HepG2 (cell line): Measurements from ENCODE around the gene CHN2. TPM values are rescaled to one million over a fixed set of nuclear protein-coding genes. Genes with fewer than 3 reads are reported as not detected.

Source experiments
- ATAC-seq: fragments of 200-7000 bp; cut with Tn5 transposase; 3 replicates; pipeline ENCODE4 v1.9.1; 2020; ENCODE audit warnings: mild to moderate bottlenecking, moderate library complexity
- BruUV-seq: library from RNA; stranded (reverse); fragments of 400-500 nt; replicated peaks from 2 replicates; lab custom pipeline; 2021; lab: Mats Ljungman, UMichigan
- CTCF ChIA-PET: fragments of 300-600 bp; formaldehyde crosslinking; extraction: SDS; loops from one replicate; lab custom pipeline; 2021; ENCODE audit warnings: low total read pairs, inconsistent platforms, low intra/inter-chr PET ratio; lab: Yijun Ruan, JAX
- POLR2A ChIA-PET: fragments of 350-600 bp; sonication (Branson Sonifier 250); formaldehyde crosslinking; loops from one replicate; lab custom pipeline; 2020; ENCODE audit warnings: antibody characterized with exemption, inconsistent platforms; lab: Yijun Ruan, JAX
- DNase-seq: peaks from one replicate; pipeline ENCODE4 v3.0.0-alpha.2; 2015; ENCODE audit warnings: low spot score
- FAIRE-seq: peaks from 3 replicates; lab custom pipeline; 2011; peaks lifted over from hg19 to GRCh38; lab: Jason Lieb, UNC
- H2AFZ ChIP-seq: one replicate; pipeline ENCODE4 v1.6.1; 2011; ENCODE audit warnings: low read length, inconsistent platforms
- H3K27ac ChIP-seq: fragments of 300-600 bp; 3 replicates; pipeline ENCODE4 v1.8.0; 2011; ENCODE audit warnings: mixed run types, mild to moderate bottlenecking, mixed read lengths, low read length, inconsistent platforms; ENCODE audit not compliant: insufficient read depth; ENCODE audit errors: extremely low read length
- H3K27me3 ChIP-seq, 2 experiments: fragments of 200-600 bp in 1 of 2; 2 replicates in 1 of 2; 3 replicates in 1 of 2; pipeline versions ENCODE4 v1.6.0 to v1.8.0; 2011; ENCODE audit warnings: low read length in 2 of 2, mild to moderate bottlenecking in 2 of 2, moderate library complexity in 2 of 2, inconsistent platforms in 1 of 2; ENCODE audit not compliant: insufficient read depth in 2 of 2, control insufficient read depth in 1 of 2
- H3K36me3 ChIP-seq, 2 experiments: fragments of 200-600 bp in 1 of 2; replicated peaks in 1 of 2; 2 replicates in 1 of 2; 3 replicates in 1 of 2; pipeline versions ENCODE4 v1.5.1 to v1.8.0; 2011; ENCODE audit warnings: low read length in 2 of 2, inconsistent platforms in 1 of 2; ENCODE audit not compliant: insufficient read depth in 2 of 2, control insufficient read depth in 1 of 2
- H3K4me1 ChIP-seq: 2 replicates; pipeline ENCODE4 v1.5.1; 2012; ENCODE audit warnings: low read length, inconsistent platforms; ENCODE audit not compliant: insufficient read depth
- H3K4me2 ChIP-seq: 2 replicates; pipeline ENCODE4 v1.6.0; 2011; ENCODE audit warnings: low read depth, low read length, inconsistent platforms
- H3K4me3 ChIP-seq, 3 experiments: fragments of 200-600 bp in 1 of 3; sonication (generic), shearing (Covaris generic) in 1 of 3; replicated peaks in 1 of 3; 2 replicates each; pipeline ENCODE4 v1.5.1; 2011 to 2016; ENCODE audit warnings: low read length in 3 of 3, inconsistent platforms in 2 of 3, low read depth in 2 of 3, mild to moderate bottlenecking in 2 of 3, control low read depth in 1 of 3, mixed read lengths in 1 of 3; ENCODE audit not compliant: insufficient read depth in 1 of 3
- H3K79me2 ChIP-seq: one replicate; pipeline ENCODE4 v1.6.1; 2011; ENCODE audit warnings: low read length, inconsistent platforms; ENCODE audit not compliant: insufficient read depth
- H3K9ac ChIP-seq: 2 replicates; pipeline ENCODE4 v1.6.0; 2011; ENCODE audit warnings: mild to moderate bottlenecking, low read depth, low read length, inconsistent platforms; ENCODE audit not compliant: insufficient read depth
- H3K9me3 ChIP-seq: 2 replicates; pipeline ENCODE4 v1.5.1; 2012; ENCODE audit warnings: mild to moderate bottlenecking, low read length
- H4K20me1 ChIP-seq: 2 replicates; pipeline ENCODE4 v1.6.0; 2011; ENCODE audit warnings: inconsistent platforms, mild to moderate bottlenecking, low read length, moderate library complexity; ENCODE audit not compliant: insufficient read depth
- ATF1 ChIP-seq: IDR thresholded peaks from 2 replicates; pipeline ENCODE4 v1.6.1; 2016; ENCODE audit warnings: mild to moderate bottlenecking, control low read depth
- BATF2 ChIP-seq: sonication (generic); formaldehyde crosslinking; IDR thresholded peaks from 2 replicates; pipeline ENCODE4 v1.8.0; 2022; ENCODE audit warnings: mild to moderate bottlenecking, missing genetic modification reagents, moderate library complexity
- DNMT3B ChIP-seq: conservative IDR thresholded peaks from 2 replicates; pipeline ENCODE4 v1.6.1; 2016; ENCODE audit warnings: missing biosample characterization, control low read depth
- FOSL2 ChIP-seq: sonication (generic); formaldehyde crosslinking; IDR thresholded peaks from 2 replicates; pipeline ENCODE4 v1.4.0; 2020; ENCODE audit warnings: missing genetic modification reagents
- FOXK2 ChIP-seq: fragments of 450-650 bp; IDR thresholded peaks from 2 replicates; pipeline ENCODE4 v1.6.1; 2016
- KLF13 ChIP-seq: sonication (generic); formaldehyde crosslinking; IDR thresholded peaks from 2 replicates; pipeline ENCODE4 v1.4.0; 2020; ENCODE audit warnings: mild to moderate bottlenecking, missing genetic modification reagents
- MAX ChIP-seq: IDR thresholded peaks from 2 replicates; pipeline ENCODE4 v1.6.1; 2012; ENCODE audit warnings: inconsistent platforms
- MIER2 ChIP-seq: IDR thresholded peaks from 2 replicates; pipeline ENCODE4 v1.6.1; 2016; ENCODE audit warnings: missing biosample characterization, missing genetic modification reagents
- PLRG1 ChIP-seq: fragments of 450-650 bp; conservative IDR thresholded peaks from 2 replicates; pipeline ENCODE4 v1.6.1; 2016
- RAD21 ChIP-seq: fragments of 450-650 bp; formaldehyde crosslinking; IDR thresholded peaks from 2 replicates; pipeline ENCODE4 v1.5.0; 2020; ENCODE audit warnings: mild to moderate bottlenecking
- RBAK ChIP-seq: sonication (generic); formaldehyde crosslinking; IDR thresholded peaks from 2 replicates; pipeline ENCODE4 v1.5.1; 2020; ENCODE audit warnings: mild to moderate bottlenecking, missing genetic modification reagents
- RELA ChIP-seq: sonication (generic); formaldehyde crosslinking; IDR thresholded peaks from 2 replicates; pipeline ENCODE4 v1.4.0; 2020; ENCODE audit warnings: missing genetic modification reagents
- ZBTB26 ChIP-seq: IDR thresholded peaks from 2 replicates; pipeline ENCODE4 v1.6.1; 2016; ENCODE audit warnings: missing compliant biosample characterization, missing genetic modification reagents, borderline replicate concordance
- ZBTB8A ChIP-seq: sonication (generic); formaldehyde crosslinking; IDR thresholded peaks from 2 replicates; pipeline ENCODE4 v1.4.0; 2020; ENCODE audit warnings: mild to moderate bottlenecking, low read depth, missing genetic modification reagents, borderline replicate concordance
- ZNF235 ChIP-seq: sonication (generic); formaldehyde crosslinking; IDR thresholded peaks from 2 replicates; pipeline ENCODE4 v1.8.1; 2023; ENCODE audit warnings: mild to moderate bottlenecking, missing genetic modification reagents, borderline replicate concordance
- ZNF317 ChIP-seq: sonication (generic); formaldehyde crosslinking; IDR thresholded peaks from 2 replicates; pipeline ENCODE4 v1.5.0; 2020; ENCODE audit warnings: mild to moderate bottlenecking, missing genetic modification reagents
- ZNF543 ChIP-seq: sonication (generic); formaldehyde crosslinking; IDR thresholded peaks from 2 replicates; pipeline ENCODE4 v1.4.0; 2020; ENCODE audit warnings: mild to moderate bottlenecking, missing genetic modification reagents
- ZSCAN12 ChIP-seq: sonication (generic); formaldehyde crosslinking; IDR thresholded peaks from 2 replicates; pipeline ENCODE4 v1.9.0; 2021; ENCODE audit warnings: mild to moderate bottlenecking, missing genetic modification reagents
- WGBS: methylation state at CpG from one replicate; pipeline ENCODE4 v1.1.6; 2017; ENCODE audit warnings: low lambda C conversion rate; 5-methylcytosine and 5-hydroxymethylcytosine counted together
- in situ Hi-C: cut with HindIII; loops from 2 replicates; pipeline ENCODE4 v1.10.0; 2017; ENCODE audit warnings: low pct_unique_long_range_greater_than_20kb; ENCODE audit not compliant: extremely low pct_ligation_motif_present
- intact Hi-C: fragments of 100-400 bp; cut with micrococcal nuclease; formaldehyde crosslinking; loops from one replicate; pipeline ENCODE4 v1.10.0; 2022; ENCODE audit not compliant: unreplicated experiment
- polyA plus RNA-seq, 8 experiments: library from polyadenylated mRNA; depleted of rRNA in 3 of 8; stranded (reverse) in 7 of 8; unstranded in 1 of 8; fragments of >200 nt; fragmentation: Illumina TruSeq in 4 of 8; extraction: Trizol in 4 of 8; gene quantifications; 2 replicates each; pipeline versions ENCODE4 v1.2.1 to v1.2.3, GENCODE V29; 2011 to 2016; ENCODE audit warnings: low read depth in 4 of 8, missing spikeins in 1 of 8, mixed read lengths in 1 of 8; ENCODE audit not compliant: insufficient read depth in 1 of 8
- total RNA-seq, 5 experiments: library from RNA; depleted of rRNA; stranded (reverse); fragments of >200 nt; fragmentation: Illumina TruSeq; extraction: Trizol; gene quantifications; 2 replicates each; pipeline ENCODE4 v1.2.3, GENCODE V29; 2016; ENCODE audit warnings: low read depth in 1 of 5
- TF ChIP-seq, protein P1 (sequence below): IDR thresholded peaks from 2 replicates; pipeline ENCODE4 v1.6.1; 2016; ENCODE audit warnings: low read depth

The CHN2 gene
- total and polyA plus RNA-seq, 2 of the 13 experiments (the other 11 are each of a cell fraction or from before 2014, with no cell fraction given): 23.5 to 30.5 TPM

DNA sequence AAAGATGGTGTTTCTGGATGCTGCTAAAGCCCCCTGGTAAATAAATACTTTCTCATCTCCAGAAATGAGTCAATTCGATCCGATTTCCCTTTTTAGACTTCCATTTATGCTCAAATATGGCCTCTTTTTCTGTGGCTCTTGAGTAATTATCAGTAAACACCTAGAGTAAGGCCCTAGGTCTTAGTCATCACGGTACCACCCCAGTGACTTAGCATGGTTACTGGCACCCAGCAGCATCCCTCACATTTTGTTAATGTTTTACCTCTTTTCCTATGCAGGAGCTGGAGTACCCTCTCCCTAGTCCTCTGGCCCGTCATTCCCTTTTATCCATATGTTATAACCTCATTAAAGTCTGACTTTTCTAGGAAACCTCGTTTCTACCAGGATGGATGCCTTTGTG is 19.5 kb downstream of the CHN2 start:
- Histone ChIP-seq H3K27me3 (no peaks in the 10 kb centered on the region), H2AFZ (no peak overlapping the region), H3K9ac (no peak overlapping the region), H3K4me2 (no peak overlapping the region), H4K20me1 (peaks cover 2% of the 10 kb centered on the region; the same call in 1 of the 2 replicates), H3K36me3 (peaks cover 4 to 9% of the 10 kb centered on the region in 2 experiments; a peak in 1 of 5 replicates), H3K4me3 (no peak overlapping the region), H3K9me3 (no peaks in the 10 kb centered on the region), H3K4me1 (peaks cover 52% of the 10 kb centered on the region), H3K79me2 (peaks cover 77% of the 10 kb centered on the region), H3K27ac (no peak overlapping the region)
- no TSS peak for BruUV-seq
- intact Hi-C loops: no loop called here
- POLR2A ChIA-PET: no interaction called here
- DNase-seq (no peak), ATAC-seq (no peak), FAIRE-seq (no peak)
- in situ Hi-C loops: no loop called here
- CTCF ChIA-PET: no interaction called here
- WGBS: 97% methylated on average over 5 of the region's 5 CpGs
- TF ChIP-seq, protein P1, sequence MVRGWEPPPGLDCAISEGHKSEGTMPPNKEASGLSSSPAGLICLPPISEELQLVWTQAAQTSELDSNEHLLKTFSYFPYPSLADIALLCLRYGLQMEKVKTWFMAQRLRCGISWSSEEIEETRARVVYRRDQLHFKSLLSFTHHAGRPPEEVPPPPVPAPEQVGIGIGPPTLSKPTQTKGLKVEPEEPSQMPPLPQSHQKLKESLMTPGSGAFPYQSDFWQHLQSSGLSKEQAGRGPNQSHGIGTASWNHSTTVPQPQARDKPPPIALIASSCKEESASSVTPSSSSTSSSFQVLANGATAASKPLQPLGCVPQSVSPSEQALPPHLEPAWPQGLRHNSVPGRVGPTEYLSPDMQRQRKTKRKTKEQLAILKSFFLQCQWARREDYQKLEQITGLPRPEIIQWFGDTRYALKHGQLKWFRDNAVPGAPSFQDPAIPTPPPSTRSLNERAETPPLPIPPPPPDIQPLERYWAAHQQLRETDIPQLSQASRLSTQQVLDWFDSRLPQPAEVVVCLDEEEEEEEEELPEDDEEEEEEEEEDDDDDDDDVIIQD (CRISPR knock-in tag): peak; percentile 23; the same call in 1 of the 2 replicates
- TF ChIP-seq FOSL2 (CRISPR knock-in tag) (peak; percentile 44), ZBTB8A (CRISPR knock-in tag) (no peak)

DNA sequence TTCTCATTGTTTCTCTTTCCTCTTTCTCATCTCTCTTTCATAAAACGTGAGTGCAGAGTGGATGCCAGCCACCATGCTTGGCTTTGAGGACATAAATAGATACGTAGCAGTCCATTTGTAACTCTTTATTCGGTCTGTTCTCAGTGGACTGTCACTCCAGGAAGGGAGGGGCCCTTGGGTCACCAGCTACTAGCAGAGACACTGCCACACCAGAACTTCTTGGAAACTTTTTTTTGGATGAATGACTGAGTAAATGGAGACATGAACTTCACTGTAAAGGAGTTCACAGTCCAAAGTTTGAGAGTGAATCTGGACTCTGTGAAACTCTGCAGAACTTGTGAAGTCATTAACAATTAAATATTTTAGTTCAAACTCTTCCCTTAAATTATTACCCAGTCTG is 20.2 kb downstream of the CHN2 start:
- ATAC-seq (no peak), FAIRE-seq (no peak), DNase-seq (no peak)
- Histone ChIP-seq H3K79me2 (peaks cover 72% of the 10 kb centered on the region), H3K9me3 (no peaks in the 10 kb centered on the region), H3K4me1 (peaks cover 45% of the 10 kb centered on the region), H3K4me3 (no peak overlapping the region), H3K27me3 (no peaks in the 10 kb centered on the region), H3K9ac (no peak overlapping the region), H3K4me2 (no peak overlapping the region), H4K20me1 (peaks cover 2% of the 10 kb centered on the region; the same call in 1 of the 2 replicates), H2AFZ (no peak overlapping the region), H3K36me3 (peaks cover 4 to 9% of the 10 kb centered on the region in 2 experiments; a peak in 1 of 5 replicates)
- ChIA-PET POLR2A (no interaction called here), CTCF (no interaction called here)
- no TSS peak for BruUV-seq
- TF ChIP-seq ATF1 (CRISPR knock-in tag) (no peak), BATF2 (CRISPR knock-in tag) (no peak), MIER2 (CRISPR knock-in tag) (no peak), FOXK2 (no peak), MAX (no peak), PLRG1 (no peak), RBAK (no peak), ZNF317 (CRISPR knock-in tag) (no peak), DNMT3B (CRISPR knock-in tag) (no peak), KLF13 (CRISPR knock-in tag) (no peak), RELA (CRISPR knock-in tag) (no peak), ZSCAN12 (CRISPR knock-in tag) (no peak), RAD21 (CRISPR knock-in tag) (no peak), ZNF543 (CRISPR knock-in tag) (no peak), ZNF235 (CRISPR knock-in tag) (no peak), ZBTB26 (CRISPR knock-in tag) (no peak)
- TF ChIP-seq, all 625 proteins: peak for 0
- WGBS: 92% methylated on average over 3 of the region's 3 CpGs
- H3K27ac ChIP-seq: peak overlapping the region; percentile 16
- intact Hi-C loops: no loop called here
- in situ Hi-C loops: no loop called here
